ENCODE results near the gene CRY2. TPM values are rescaled to one million over a fixed set of nuclear protein-coding genes. Genes with fewer than 3 reads are reported as not detected.

CRY2 gene
- total and polyA plus RNA-seq, 2 experiments from 2014 or later: 9.5 to 15.4 TPM

DNA sequence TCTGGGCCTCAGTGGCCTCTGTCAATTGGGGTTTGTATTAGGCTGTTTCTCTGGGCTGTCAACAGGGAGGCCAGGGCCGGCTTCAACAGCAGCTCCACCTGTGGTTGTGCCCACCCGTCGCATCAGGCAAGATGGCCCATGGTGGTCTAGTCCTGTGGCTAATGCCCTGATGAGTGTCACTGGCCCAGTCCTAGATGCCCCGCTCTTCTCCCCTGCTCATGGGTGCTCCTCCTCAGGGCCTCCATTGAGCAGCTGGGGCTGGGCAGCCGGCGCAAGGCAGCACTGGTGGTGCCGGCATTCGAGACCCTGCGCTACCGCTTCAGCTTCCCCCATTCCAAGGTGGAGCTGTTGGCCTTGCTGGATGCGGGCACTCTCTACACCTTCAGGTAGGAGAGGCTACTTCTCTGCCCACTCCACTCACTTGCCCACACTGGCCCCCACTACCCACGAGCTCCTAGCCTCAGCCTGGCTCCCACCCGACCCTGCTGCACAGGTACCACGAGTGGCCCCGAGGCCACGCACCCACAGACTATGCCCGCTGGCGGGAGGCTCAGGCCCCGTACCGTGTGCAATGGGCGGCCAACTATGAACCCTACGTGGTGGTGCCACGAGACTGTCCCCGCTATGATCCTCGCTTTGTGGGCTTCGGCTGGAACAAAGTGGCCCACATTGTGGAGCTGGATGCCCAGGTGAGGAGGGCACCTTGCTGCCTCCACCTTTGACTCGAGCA is 80.6 kb downstream of the CRY2 start:
- H3K4me1 Mint-ChIP-seq: peaks cover 17% of the 10 kb centered on the region
- Histone ChIP-seq H3K4me2 (no peak overlapping the region), H3K4me3 (no peak overlapping the region), H2AFZ (no peak overlapping the region), H3K4me1 (ENCODE audit: insufficient read depth) (peaks cover 7% of the 10 kb centered on the region), H3K27ac (ENCODE audit: low read depth) (no peak overlapping the region), H3K9me2 (ENCODE audit: insufficient read depth) (no peaks in the 10 kb centered on the region), H3K79me2 (replicated peaks; ENCODE audit: insufficient read depth) (peaks cover 19% of the 10 kb centered on the region), H4K20me1 (replicated peaks; ENCODE audit: insufficient read depth) (peaks cover 10% of the 10 kb centered on the region), H3F3A (replicated peaks; ENCODE audit: low read depth) (peaks cover 4% of the 10 kb centered on the region; the same call in 1 of the 2 replicates), H3K27me3 (ENCODE audit: insufficient read depth) (no peaks in the 10 kb centered on the region), H3K36me3 (ENCODE audit: insufficient read depth) (no peaks in the 10 kb centered on the region)
- H3K4me3 Mint-ChIP-seq: no peak overlapping the region
- no peak for ATAC-seq
- no peak for TF ChIP-seq NANOG (IDR thresholded peaks at IDR 0.05; ENCODE audit: borderline replicate concordance)
- TF ChIP-seq STAT1 (IDR thresholded peaks at IDR 0.05; ENCODE audit: unreplicated experiment): no peak
- no peak for TF ChIP-seq CREB1 (CRISPR knock-in tag; IDR thresholded peaks at IDR 0.05; ENCODE audit: low read depth)
- TF ChIP-seq EZH2 (IDR thresholded peaks at IDR 0.05; ENCODE audit: low read depth, unreplicated experiment): no peak
- TF ChIP-seq, protein P1, sequence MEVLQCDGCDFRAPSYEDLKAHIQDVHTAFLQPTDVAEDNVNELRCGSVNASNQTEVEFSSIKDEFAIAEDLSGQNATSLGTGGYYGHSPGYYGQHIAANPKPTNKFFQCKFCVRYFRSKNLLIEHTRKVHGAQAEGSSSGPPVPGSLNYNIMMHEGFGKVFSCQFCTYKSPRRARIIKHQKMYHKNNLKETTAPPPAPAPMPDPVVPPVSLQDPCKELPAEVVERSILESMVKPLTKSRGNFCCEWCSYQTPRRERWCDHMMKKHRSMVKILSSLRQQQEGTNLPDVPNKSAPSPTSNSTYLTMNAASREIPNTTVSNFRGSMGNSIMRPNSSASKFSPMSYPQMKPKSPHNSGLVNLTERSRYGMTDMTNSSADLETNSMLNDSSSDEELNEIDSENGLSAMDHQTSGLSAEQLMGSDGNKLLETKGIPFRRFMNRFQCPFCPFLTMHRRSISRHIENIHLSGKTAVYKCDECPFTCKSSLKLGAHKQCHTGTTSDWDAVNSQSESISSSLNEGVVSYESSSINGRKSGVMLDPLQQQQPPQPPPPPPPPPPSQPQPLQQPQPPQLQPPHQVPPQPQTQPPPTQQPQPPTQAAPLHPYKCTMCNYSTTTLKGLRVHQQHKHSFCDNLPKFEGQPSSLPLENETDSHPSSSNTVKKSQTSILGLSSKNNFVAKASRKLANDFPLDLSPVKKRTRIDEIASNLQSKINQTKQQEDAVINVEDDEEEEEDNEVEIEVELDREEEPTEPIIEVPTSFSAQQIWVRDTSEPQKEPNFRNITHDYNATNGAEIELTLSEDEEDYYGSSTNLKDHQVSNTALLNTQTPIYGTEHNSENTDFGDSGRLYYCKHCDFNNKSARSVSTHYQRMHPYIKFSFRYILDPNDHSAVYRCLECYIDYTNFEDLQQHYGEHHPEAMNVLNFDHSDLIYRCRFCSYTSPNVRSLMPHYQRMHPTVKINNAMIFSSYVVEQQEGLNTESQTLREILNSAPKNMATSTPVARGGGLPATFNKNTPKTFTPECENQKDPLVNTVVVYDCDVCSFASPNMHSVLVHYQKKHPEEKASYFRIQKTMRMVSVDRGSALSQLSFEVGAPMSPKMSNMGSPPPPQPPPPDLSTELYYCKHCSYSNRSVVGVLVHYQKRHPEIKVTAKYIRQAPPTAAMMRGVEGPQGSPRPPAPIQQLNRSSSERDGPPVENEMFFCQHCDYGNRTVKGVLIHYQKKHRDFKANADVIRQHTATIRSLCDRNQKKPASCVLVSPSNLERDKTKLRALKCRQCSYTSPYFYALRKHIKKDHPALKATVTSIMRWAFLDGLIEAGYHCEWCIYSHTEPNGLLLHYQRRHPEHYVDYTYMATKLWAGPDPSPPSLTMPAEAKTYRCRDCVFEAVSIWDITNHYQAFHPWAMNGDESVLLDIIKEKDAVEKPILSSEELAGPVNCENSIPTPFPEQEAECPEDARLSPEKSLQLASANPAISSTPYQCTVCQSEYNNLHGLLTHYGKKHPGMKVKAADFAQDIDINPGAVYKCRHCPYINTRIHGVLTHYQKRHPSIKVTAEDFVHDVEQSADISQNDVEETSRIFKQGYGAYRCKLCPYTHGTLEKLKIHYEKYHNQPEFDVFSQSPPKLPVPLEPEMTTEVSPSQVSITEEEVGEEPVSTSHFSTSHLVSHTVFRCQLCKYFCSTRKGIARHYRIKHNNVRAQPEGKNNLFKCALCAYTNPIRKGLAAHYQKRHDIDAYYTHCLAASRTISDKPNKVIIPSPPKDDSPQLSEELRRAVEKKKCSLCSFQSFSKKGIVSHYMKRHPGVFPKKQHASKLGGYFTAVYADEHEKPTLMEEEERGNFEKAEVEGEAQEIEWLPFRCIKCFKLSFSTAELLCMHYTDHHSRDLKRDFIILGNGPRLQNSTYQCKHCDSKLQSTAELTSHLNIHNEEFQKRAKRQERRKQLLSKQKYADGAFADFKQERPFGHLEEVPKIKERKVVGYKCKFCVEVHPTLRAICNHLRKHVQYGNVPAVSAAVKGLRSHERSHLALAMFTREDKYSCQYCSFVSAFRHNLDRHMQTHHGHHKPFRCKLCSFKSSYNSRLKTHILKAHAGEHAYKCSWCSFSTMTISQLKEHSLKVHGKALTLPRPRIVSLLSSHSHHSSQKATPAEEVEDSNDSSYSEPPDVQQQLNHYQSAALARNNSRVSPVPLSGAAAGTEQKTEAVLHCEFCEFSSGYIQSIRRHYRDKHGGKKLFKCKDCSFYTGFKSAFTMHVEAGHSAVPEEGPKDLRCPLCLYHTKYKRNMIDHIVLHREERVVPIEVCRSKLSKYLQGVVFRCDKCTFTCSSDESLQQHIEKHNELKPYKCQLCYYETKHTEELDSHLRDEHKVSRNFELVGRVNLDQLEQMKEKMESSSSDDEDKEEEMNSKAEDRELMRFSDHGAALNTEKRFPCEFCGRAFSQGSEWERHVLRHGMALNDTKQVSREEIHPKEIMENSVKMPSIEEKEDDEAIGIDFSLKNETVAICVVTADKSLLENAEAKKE (CRISPR knock-in tag; IDR thresholded peaks at IDR 0.05): no peak
- no peak for TF ChIP-seq ZNF331 (CRISPR knock-in tag; IDR thresholded peaks at IDR 0.05; ENCODE audit: low read depth)
- TF ChIP-seq ZNF114 (CRISPR knock-in tag; IDR thresholded peaks at IDR 0.05): no peak
- no peak for TF ChIP-seq JUNB (IDR thresholded peaks at IDR 0.05; ENCODE audit: unreplicated experiment)
- TF ChIP-seq, protein P2, sequence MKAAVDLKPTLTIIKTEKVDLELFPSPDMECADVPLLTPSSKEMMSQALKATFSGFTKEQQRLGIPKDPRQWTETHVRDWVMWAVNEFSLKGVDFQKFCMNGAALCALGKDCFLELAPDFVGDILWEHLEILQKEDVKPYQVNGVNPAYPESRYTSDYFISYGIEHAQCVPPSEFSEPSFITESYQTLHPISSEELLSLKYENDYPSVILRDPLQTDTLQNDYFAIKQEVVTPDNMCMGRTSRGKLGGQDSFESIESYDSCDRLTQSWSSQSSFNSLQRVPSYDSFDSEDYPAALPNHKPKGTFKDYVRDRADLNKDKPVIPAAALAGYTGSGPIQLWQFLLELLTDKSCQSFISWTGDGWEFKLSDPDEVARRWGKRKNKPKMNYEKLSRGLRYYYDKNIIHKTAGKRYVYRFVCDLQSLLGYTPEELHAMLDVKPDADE (IDR thresholded peaks at IDR 0.05): no peak
- TF ChIP-seq EZH2phosphoT487 (IDR thresholded peaks at IDR 0.05; ENCODE audit: unreplicated experiment): no peak
- TF ChIP-seq, protein P3, sequence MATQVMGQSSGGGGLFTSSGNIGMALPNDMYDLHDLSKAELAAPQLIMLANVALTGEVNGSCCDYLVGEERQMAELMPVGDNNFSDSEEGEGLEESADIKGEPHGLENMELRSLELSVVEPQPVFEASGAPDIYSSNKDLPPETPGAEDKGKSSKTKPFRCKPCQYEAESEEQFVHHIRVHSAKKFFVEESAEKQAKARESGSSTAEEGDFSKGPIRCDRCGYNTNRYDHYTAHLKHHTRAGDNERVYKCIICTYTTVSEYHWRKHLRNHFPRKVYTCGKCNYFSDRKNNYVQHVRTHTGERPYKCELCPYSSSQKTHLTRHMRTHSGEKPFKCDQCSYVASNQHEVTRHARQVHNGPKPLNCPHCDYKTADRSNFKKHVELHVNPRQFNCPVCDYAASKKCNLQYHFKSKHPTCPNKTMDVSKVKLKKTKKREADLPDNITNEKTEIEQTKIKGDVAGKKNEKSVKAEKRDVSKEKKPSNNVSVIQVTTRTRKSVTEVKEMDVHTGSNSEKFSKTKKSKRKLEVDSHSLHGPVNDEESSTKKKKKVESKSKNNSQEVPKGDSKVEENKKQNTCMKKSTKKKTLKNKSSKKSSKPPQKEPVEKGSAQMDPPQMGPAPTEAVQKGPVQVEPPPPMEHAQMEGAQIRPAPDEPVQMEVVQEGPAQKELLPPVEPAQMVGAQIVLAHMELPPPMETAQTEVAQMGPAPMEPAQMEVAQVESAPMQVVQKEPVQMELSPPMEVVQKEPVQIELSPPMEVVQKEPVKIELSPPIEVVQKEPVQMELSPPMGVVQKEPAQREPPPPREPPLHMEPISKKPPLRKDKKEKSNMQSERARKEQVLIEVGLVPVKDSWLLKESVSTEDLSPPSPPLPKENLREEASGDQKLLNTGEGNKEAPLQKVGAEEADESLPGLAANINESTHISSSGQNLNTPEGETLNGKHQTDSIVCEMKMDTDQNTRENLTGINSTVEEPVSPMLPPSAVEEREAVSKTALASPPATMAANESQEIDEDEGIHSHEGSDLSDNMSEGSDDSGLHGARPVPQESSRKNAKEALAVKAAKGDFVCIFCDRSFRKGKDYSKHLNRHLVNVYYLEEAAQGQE (IDR thresholded peaks at IDR 0.05; ENCODE audit: unreplicated experiment): no peak
- TF ChIP-seq, protein P4, sequence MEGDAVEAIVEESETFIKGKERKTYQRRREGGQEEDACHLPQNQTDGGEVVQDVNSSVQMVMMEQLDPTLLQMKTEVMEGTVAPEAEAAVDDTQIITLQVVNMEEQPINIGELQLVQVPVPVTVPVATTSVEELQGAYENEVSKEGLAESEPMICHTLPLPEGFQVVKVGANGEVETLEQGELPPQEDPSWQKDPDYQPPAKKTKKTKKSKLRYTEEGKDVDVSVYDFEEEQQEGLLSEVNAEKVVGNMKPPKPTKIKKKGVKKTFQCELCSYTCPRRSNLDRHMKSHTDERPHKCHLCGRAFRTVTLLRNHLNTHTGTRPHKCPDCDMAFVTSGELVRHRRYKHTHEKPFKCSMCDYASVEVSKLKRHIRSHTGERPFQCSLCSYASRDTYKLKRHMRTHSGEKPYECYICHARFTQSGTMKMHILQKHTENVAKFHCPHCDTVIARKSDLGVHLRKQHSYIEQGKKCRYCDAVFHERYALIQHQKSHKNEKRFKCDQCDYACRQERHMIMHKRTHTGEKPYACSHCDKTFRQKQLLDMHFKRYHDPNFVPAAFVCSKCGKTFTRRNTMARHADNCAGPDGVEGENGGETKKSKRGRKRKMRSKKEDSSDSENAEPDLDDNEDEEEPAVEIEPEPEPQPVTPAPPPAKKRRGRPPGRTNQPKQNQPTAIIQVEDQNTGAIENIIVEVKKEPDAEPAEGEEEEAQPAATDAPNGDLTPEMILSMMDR (conservative IDR thresholded peaks at IDR 0.05; ENCODE audit: low read depth in 2 of 2): no peak
- no peak; the same call in 1 of the 2 replicates for TF ChIP-seq POLR2AphosphoS5 (IDR thresholded peaks at IDR 0.05; ENCODE audit: low read depth)
- H3K27ac Mint-ChIP-seq: no peak overlapping the region
- peaks cover 18% of the 10 kb centered on the region for H3K27me3 Mint-ChIP-seq (ENCODE audit: insufficient read depth, low read depth, poor library complexity)
- H3K36me3 Mint-ChIP-seq (ENCODE audit: low read depth): peaks cover 53% of the 10 kb centered on the region
- H3K9me3 Mint-ChIP-seq: no peaks in the 10 kb centered on the region; the same call in 2 of the 3 replicates
- DNase-seq (ENCODE audit: low spot score): no peak

Measured in GM23338 (cell line).